ENCODE results near the gene CFAP69.
"Not testable (repeated sequence)": the region's sequence is repeated elsewhere in the genome, so short reads cannot be mapped to it uniquely, and the experiment has no call there.

The CFAP69 gene

GRCh38 chr7:90239625-90240228 is 5.2 kb upstream of the CFAP69 start:
- Mint-ChIP-seq H3K36me3 (ENCODE audit: low read depth) (no peaks in the 10 kb centered on the region), H3K4me3 (no peak overlapping the region), H3K9me3 (no peaks in the 10 kb centered on the region), H3K4me1 (ENCODE audit: low read depth) (peaks cover 4% of the 10 kb centered on the region), H3K27ac (no peak overlapping the region), H3K27me3 (ENCODE audit: low read depth) (peaks cover 36% of the 10 kb centered on the region)
- DNase-seq (ENCODE audit: low spot score) = no peak

- Mint-ChIP-seq H3K36me3 (ENCODE audit: low read depth) (no peaks in the 10 kb centered on the region), H3K9me3 (no peaks in the 10 kb centered on the region), H3K4me1 (ENCODE audit: low read depth) (peaks cover 11% of the 10 kb centered on the region), H3K27me3 (ENCODE audit: low read depth) (peaks cover 51% of the 10 kb centered on the region), H3K4me3 (no peak overlapping the region), H3K27ac (no peak overlapping the region)
- no peak for DNase-seq (ENCODE audit: low spot score)
Measured at GRCh38 chr7:90242369-90243168, 2.4 kb upstream of the CFAP69 start.

DNA sequence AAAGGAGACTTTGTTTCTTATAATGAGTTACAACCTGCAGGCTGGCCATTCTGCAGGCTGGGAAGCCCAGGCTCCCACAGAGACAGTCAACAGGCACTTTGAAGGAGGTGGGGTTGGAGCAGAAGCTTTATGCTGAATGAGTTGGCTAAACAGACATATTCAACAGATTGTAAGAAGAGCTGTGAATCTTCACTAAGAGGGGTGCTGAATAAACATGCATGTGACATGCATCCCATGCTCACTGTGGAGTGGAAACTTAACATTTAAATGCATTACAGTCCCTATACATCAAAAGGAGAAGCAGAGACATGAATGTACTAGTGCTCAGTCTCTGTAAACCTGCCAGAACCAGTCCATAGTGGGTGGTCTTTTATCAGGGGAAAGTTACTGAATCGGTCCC is 1.4 kb upstream of the CFAP69 start:
- no peaks in the 10 kb centered on the region for H3K36me3 Mint-ChIP-seq (ENCODE audit: low read depth)

DNA sequence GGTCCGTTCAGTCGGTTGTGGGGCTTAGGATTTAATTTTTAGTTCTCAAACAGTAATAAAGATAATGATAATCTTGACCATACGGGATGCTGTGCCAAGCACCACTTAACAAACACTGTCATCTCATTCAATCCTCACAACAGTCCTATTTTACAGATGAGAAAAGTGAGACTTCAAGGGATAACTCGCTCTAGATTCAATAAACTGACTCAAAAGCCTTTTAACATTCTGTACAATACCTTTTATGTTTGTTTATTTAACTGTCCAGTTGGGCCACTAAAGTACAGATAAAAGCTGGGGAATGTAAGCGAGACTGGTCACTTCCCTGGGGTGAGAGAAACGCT is 437 bp upstream of the CFAP69 start:
- H3K27me3 Mint-ChIP-seq (ENCODE audit: low read depth) = peaks cover 51% of the 10 kb centered on the region
- peaks cover 11% of the 10 kb centered on the region for H3K4me1 Mint-ChIP-seq (ENCODE audit: low read depth)
- H3K9me3 Mint-ChIP-seq = no peaks in the 10 kb centered on the region
- H3K36me3 Mint-ChIP-seq (ENCODE audit: low read depth) = no peaks in the 10 kb centered on the region
- H3K4me3 Mint-ChIP-seq = peak overlapping the region; percentile 88
- DNase-seq (ENCODE audit: low spot score) = no peak
- H3K27ac Mint-ChIP-seq = no peak overlapping the region

More for the DNA sequence above, 1.4 kb upstream of the CFAP69 start:
- DNase-seq (ENCODE audit: low spot score) = no peak
- Mint-ChIP-seq H3K4me1 (ENCODE audit: low read depth) (peaks cover 11% of the 10 kb centered on the region), H3K4me3 (peak overlapping the region; percentile 88), H3K9me3 (no peaks in the 10 kb centered on the region), H3K27me3 (ENCODE audit: low read depth) (peaks cover 51% of the 10 kb centered on the region), H3K27ac (no peak overlapping the region)

GRCh38 chr7:90246171-90246570 is 1.2 kb downstream of the CFAP69 start:
- no peak for DNase-seq (ENCODE audit: low spot score)
- Mint-ChIP-seq H3K27me3 (ENCODE audit: low read depth) (peaks cover 53% of the 10 kb centered on the region), H3K4me3 (peak overlapping the region; percentile 88), H3K4me1 (ENCODE audit: low read depth) (peaks cover 8% of the 10 kb centered on the region), H3K27ac (no peak overlapping the region), H3K36me3 (ENCODE audit: low read depth) (no peaks in the 10 kb centered on the region), H3K9me3 (no peaks in the 10 kb centered on the region)

DNA sequence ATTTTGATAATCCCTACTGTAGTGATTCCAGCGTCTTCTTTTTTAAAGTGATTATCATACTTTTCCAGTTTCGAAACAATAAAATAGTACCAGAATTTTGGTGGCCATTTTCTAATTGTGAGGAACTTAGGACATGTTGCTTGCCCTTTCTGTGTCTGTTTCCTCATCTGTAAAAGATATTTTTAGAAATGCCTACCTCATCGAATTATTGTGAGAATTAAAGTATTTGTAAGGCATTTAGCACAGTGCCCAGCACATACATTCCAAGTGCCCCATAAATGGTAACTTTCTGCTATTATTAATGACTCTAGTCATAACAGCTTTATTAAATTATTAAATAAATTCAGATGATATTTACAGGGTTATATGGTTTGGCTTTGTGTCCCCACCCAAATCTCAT is 3.7 kb downstream of the CFAP69 start:
- Mint-ChIP-seq H3K4me1 (ENCODE audit: low read depth) (peaks cover 8% of the 10 kb centered on the region), H3K27me3 (ENCODE audit: low read depth) (peaks cover 40% of the 10 kb centered on the region), H3K36me3 (ENCODE audit: low read depth) (no peaks in the 10 kb centered on the region), H3K9me3 (no peaks in the 10 kb centered on the region), H3K27ac (no peak overlapping the region), H3K4me3 (no peak overlapping the region)
- DNase-seq (ENCODE audit: low spot score) = no peak

DNA sequence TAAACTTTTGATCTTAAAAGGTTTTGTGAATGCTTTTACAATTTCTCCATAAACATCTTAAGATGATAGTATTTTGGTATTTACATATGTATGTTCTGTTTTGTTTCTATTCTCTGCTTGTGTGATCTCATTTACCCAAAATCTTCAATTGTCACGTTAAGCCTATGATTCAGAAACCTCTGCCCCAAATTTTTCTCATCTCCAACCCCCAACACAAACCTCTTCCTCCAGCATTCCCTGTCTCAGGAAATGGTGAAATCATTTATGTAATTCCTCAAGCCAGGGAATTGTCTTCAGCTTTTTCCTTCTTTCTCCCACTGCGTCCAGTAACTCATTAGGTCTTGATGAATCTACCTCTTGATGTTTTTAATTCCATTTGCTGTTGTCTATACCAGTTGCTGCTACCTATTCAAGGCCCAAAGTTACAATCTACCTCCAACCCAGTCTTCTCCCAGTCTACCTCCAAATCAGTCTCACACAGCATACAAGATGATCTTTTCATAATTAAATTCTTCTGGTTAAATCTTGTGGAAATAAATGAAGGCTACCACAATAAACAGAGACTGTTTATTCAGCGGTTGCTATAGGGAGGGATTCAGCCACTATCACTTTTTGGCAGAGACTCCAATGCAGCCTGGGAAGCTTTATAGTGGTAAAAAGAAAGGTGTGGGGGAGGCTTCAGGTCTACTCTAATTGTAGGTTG is 5.8 kb downstream of the CFAP69 start:
- no peak for DNase-seq (ENCODE audit: low spot score)
- Mint-ChIP-seq H3K4me1 (ENCODE audit: low read depth) (peaks cover 3% of the 10 kb centered on the region), H3K36me3 (ENCODE audit: low read depth) (no peaks in the 10 kb centered on the region), H3K27ac (no peak overlapping the region), H3K9me3 (no peaks in the 10 kb centered on the region), H3K4me3 (no peak overlapping the region), H3K27me3 (ENCODE audit: low read depth) (peaks cover 28% of the 10 kb centered on the region)

- Mint-ChIP-seq H3K9me3 (no peaks in the 10 kb centered on the region), H3K4me1 (ENCODE audit: low read depth) (no peaks in the 10 kb centered on the region), H3K27ac (no peak overlapping the region), H3K36me3 (ENCODE audit: low read depth) (no peaks in the 10 kb centered on the region), H3K4me3 (no peak overlapping the region), H3K27me3 (ENCODE audit: low read depth) (peaks cover 23% of the 10 kb centered on the region)
- no peak for DNase-seq (ENCODE audit: low spot score)
Measured at GRCh38 chr7:90251304-90251635, 6.3 kb downstream of the CFAP69 start.

GRCh38 chr7:90256011-90256410 is 11.0 kb downstream of the CFAP69 start:
- H3K4me3 Mint-ChIP-seq; H3K27ac Mint-ChIP-seq; H3K36me3 Mint-ChIP-seq (ENCODE audit: low read depth); DNase-seq (ENCODE audit: low spot score); H3K9me3 Mint-ChIP-seq; H3K4me1 Mint-ChIP-seq (ENCODE audit: low read depth): not testable (repeated sequence)
- H3K27me3 Mint-ChIP-seq (ENCODE audit: low read depth) = peaks cover 12% of the 10 kb centered on the region

- H3K27me3 Mint-ChIP-seq (ENCODE audit: low read depth) = peaks cover 12% of the 10 kb centered on the region
- H3K9me3 Mint-ChIP-seq = no peaks in the 10 kb centered on the region
- no peak overlapping the region for H3K4me3 Mint-ChIP-seq
- H3K4me1 Mint-ChIP-seq (ENCODE audit: low read depth) = no peaks in the 10 kb centered on the region
- no peaks in the 10 kb centered on the region for H3K36me3 Mint-ChIP-seq (ENCODE audit: low read depth)
- DNase-seq (ENCODE audit: low spot score) = no peak
- no peak overlapping the region for H3K27ac Mint-ChIP-seq
Measured at GRCh38 chr7:90256778-90257177, 11.8 kb downstream of the CFAP69 start.

GRCh38 chr7:90261441-90261840 is 16.5 kb downstream of the CFAP69 start:
- no peaks in the 10 kb centered on the region for H3K9me3 Mint-ChIP-seq
- peaks cover 7% of the 10 kb centered on the region for H3K27me3 Mint-ChIP-seq (ENCODE audit: low read depth)
- no peak overlapping the region for H3K27ac Mint-ChIP-seq
- H3K4me3 Mint-ChIP-seq = no peak overlapping the region
- no peak for DNase-seq (ENCODE audit: low spot score)
- H3K36me3 Mint-ChIP-seq (ENCODE audit: low read depth) = no peaks in the 10 kb centered on the region
- H3K4me1 Mint-ChIP-seq (ENCODE audit: low read depth) = no peaks in the 10 kb centered on the region

DNA sequence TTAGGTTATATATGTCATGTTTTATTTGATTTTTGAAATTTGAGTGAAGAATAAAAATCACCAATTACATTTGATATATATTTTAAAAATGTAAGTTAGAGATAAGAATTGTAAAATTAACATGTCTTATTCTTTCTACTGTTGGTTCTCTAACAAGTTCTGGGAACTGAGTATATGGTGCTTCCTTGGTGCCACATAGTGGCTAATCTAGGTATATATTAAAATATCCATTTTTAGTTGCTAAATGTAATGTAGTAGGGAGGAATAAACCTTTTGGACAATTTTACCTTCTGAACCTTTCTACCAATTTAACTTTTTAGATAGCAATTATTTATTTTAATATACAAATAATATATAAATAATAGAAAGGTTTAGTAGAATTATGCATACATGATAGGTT is 17.5 kb downstream of the CFAP69 start:
- Mint-ChIP-seq H3K27me3 (ENCODE audit: low read depth) (peaks cover 5% of the 10 kb centered on the region), H3K4me3 (no peak overlapping the region), H3K36me3 (ENCODE audit: low read depth) (no peaks in the 10 kb centered on the region), H3K27ac (no peak overlapping the region), H3K4me1 (ENCODE audit: low read depth) (no peaks in the 10 kb centered on the region), H3K9me3 (no peaks in the 10 kb centered on the region)
- no peak for DNase-seq (ENCODE audit: low spot score)

DNA sequence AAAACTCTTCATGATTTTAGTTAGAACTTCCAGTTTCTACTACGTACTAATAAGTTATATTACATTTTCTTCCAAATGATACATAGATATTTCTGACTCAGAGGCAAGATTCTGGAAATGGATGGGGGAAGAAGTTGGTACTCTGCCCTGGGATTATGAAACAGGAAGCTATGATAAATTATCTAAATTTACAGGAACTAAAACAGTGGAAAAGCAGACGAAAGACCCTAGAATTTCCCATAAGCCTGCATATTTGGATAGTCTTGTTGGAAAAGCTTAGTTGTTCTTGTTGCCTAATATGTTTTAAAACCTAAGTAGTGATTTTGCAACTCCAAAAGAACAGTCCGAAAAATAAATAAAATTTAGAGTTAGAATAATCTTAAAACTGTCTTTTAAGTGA is 21.8 kb downstream of the CFAP69 start:
- no peaks in the 10 kb centered on the region for H3K4me1 Mint-ChIP-seq (ENCODE audit: low read depth)
- DNase-seq (ENCODE audit: low spot score) = no peak
- no peaks in the 10 kb centered on the region for H3K36me3 Mint-ChIP-seq (ENCODE audit: low read depth)
- H3K4me3 Mint-ChIP-seq = no peak overlapping the region
- no peaks in the 10 kb centered on the region for H3K9me3 Mint-ChIP-seq
- H3K27me3 Mint-ChIP-seq (ENCODE audit: low read depth) = peaks cover 2% of the 10 kb centered on the region
- no peak overlapping the region for H3K27ac Mint-ChIP-seq

DNA sequence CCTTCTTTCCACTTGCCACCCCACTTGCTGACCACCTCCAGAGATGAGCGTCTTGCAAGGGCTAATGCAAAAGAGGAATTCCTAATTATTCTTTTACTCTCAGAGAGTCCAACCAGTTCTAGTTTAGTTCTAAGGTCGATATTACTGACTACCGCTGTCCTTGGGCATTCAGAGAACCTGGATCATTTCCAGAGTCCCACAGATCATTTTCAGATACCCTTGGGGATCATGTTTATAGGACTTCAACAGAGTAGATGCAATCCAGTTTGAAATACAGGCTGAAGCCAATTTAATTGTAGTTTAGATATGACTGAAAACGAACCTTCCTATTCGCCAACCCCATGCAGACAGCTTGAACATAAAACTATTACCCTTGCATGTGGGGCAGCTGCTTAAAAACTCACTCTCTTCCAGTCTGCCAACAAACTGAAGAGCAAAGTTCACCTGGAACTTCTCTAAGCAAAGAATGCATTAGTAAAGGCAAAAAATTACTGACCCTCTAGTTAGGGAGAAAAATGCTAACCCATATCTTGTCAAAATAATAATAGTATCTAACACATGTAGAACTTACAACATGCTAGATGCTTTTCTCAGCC is 22.4 kb downstream of the CFAP69 start:
- Mint-ChIP-seq H3K4me3 (no peak overlapping the region), H3K4me1 (ENCODE audit: low read depth) (no peaks in the 10 kb centered on the region), H3K27ac (no peak overlapping the region), H3K9me3 (no peaks in the 10 kb centered on the region), H3K36me3 (ENCODE audit: low read depth) (no peaks in the 10 kb centered on the region), H3K27me3 (ENCODE audit: low read depth) (peaks cover 2% of the 10 kb centered on the region)
- no peak for DNase-seq (ENCODE audit: low spot score)

Data from T-helper 2 cell treated with Interferon-gamma antibody and Interleukin-4, amounts not matched to agents 5 μg/mL and 100 μg/mL, for 36 hours (primary cell).